HG03432 (cell line): ENCODE results near the gene AGTR1.

Source experiments
- ATAC-seq: cut with Tn5 transposase; IDR thresholded peaks from one replicate; pipeline ENCODE4 v1.9.1; 2021; ENCODE audit warnings: mild to moderate bottlenecking, moderate library complexity; ENCODE audit not compliant: unreplicated experiment

AGTR1 gene

DNA sequence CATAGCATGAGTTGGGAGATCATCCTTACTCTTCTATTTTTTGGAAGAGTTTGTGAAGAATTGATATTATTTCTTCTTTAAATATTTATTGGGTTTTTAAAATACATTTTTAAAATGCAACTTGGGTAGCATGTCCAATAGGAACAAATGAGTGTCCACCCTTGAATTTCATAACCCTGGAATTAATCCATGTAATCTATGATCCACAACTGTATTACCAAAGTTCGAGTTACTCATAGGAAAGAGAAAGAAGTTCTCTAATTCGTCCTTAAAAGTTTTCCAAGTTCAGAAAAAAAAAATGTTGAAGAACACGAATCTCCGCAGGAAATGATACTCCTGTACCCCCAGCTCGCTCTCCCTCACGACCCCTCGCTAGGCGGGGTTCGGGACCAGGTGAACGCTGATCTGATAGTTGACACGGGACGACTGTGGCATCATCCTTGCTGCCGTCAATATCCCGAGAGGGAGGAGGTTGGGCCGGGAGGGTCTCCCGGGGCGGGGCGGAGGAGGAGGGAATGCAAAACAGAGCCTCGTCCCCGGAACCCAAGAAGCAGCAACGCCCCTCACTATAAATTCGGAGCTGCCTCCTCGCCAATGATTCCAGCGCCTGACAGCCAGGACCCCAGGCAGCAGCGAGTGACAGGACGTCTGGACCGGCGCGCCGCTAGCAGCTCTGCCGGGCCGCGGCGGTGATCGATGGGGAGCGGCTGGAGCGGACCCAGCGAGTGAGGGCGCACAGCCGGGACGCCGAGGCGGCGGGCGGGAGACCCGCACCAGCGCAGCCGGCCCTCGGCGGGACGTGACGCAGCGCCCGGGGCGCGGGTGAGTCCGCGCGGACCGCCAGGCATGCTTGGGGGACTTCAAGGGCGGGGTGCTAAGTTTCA, at the start of gene AGTR1:
AGTR1 (plus strand) TSS at position 598 of the 884 bp plus-strand sequence. CDS start 43,133 bp downstream, outside the sequence.
- no peak for ATAC-seq

DNA sequence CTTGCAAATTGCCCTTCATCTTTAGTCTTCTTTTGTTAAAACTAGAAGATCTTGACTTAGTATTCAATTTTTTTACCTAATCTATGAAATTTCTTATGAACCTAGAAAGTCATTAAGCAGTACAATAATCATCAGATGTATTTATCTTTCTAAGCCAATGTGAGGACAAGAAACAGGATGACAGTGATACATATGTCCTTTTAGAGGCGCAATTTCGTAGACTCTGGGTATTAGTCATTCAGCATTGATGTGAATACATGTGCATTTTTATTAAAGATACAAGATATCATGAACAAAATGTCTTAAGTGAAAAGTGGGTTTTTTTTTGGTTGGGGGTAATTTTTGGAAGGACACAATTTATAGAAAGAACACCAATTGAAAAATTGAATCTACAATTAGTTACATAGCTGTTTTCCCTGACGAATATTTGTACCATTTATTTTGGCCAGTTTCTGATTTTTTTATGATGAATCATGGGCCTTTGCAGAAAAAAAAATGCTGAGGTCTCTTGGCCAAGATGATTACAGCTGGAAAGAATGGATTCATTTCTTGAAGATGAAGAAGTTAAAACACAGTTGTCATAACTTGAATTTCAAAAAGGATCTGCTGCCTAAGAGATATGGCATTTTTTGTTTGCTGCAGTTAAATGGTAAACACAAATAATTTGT, 48.9 kb upstream of the AGTR1 start:
- ATAC-seq, result no peak

DNA sequence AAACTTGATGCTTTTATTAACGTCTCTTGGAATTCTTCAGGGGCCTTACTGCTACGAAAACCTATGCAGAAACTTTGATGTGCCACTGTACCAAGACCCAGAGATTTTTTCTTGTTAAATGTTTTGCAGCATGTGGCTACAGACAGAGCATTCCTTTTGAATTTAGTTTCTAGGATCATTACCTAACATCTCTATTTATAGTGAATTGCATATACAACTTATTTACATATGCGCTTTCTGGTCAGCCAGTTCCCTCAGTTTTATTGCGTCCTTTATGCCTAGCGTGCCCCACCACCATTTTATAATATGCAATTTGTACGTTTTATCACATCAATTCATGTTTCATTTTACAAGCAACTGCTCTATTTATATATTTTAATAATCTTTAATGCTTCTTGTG, 46.2 kb upstream of the AGTR1 start:
- ATAC-seq, result no peak

DNA sequence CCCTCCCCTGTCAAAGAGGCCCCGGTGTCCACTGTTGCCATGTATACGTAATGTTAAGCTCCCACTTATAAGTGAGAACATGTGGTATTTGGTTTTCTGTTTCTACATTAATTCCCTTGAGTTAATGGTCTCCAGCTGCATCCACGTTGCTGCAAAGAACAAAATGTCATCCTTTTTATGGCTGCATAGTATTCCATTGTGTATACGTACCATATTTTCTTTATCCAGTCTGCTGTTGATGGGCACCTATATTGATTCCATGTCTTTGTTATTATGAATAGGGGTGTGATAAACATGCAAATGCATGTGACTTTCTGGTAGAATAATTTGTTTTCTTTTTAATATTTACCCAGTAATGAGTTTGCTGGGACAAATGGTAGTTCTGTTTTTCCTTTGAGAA, 43.3 kb upstream of the AGTR1 start:
- no peak for ATAC-seq

DNA sequence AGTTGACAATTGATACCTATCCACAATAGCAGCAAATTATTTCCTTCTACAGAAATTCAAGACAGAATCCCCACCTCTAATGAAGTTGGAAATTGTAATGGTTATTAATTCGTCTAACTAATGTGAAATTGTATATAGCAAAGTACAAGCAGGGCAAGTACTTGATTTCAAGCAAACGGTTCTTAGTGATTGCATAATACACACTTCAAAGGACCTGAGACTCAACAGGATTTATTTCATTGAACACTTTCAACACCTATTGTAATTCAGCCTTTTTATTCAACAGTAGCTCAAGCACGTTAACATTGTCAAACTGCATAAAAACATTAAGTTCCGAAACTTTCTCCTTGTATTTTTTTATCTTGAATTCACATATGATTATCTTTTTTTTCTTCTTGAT, 40.2 kb upstream of the AGTR1 start:
- ATAC-seq, result no peak

DNA sequence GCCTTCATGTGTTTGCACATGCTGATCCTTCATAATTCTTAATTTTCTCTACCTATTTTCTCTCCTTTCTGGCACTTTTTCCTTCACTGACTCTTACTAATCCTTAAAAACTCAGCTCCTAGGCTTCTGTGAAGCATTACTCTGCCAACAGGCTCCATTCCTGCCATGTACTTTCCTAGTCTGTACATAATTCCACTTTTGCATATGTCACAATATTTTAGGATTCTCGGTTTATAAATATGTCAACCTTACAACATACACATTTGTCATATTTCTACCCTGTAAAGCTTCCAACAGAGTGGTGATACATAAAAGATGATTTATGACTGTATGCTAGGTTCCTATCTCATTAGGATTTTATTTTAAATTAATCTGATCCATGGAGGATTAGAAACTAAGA, 38.2 kb upstream of the AGTR1 start:
- ATAC-seq, result no peak

DNA sequence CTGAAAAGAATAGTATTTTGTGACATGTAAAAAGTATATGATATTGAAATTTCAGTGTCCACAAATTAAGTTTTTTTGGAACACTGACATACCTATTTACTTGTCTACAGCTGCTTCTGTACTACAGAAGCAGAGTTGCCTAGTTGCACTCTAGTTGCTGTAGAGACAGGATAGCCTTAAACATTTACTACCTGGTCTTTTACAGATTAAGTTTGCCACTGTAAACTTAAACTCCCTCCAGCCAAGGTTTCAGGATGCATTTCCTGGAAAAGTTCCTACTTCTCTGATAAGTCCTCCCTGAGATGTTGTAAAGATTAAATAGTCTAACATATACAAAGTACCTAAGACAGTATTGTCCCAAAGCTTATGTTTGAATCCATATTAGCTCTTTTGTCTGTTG, 17.4 kb upstream of the AGTR1 start:
- ATAC-seq, result no peak

DNA sequence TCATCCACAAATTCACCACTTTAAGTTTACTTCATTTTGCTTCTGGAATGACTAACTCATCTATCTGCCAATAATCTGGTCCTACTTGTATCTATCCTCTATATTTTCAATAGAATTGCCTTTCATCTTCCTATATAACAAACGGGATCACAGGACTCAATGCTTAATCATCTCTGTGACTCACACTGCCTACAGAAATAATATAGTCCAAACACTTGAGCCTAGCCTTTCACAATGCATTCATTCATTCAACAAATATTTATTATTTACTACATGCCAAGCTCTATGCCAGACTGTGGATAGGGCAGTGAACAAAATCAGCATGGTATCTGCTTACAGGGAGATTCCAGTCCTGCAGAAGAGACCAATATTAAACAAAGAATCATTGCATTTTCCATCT, 16.6 kb upstream of the AGTR1 start:
- ATAC-seq, result no peak

DNA sequence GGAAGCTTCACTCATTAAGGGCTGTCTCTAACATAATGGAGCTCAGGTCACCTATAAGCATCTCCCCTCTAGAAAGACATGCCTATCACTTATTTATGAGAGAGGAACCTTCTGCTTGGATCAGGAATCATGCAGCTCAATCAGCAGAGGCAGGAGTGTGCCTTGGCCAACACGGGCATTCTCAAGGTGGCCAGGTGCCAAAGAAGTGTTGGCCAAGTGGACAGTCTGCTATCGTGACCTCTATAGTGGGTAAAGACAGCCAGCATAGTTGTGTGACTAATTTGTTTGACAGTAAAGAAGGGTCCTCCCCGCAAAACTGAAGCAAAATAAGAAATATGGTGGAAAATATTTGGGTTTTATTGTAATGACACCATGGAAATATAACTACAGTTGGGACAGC, 14.7 kb upstream of the AGTR1 start:
- no peak for ATAC-seq

DNA sequence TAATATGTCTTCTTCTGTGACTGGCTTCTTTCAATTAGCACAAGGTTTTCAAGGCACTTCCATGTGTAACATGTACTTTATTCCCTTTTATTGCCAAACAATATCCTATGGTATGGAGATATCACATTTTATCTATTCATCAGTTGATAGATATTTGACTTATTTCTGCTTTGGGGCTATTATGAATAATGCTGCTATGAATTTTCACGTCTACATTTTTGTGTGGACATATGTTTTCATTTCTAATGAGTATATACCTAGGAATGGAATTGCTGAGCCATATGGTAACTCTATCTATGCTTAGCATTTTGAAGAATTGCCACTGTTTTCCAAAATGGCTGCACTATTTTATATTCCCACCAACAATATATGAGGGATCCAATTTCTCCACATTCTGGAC, 3.6 kb upstream of the AGTR1 start:
- no peak for ATAC-seq

DNA sequence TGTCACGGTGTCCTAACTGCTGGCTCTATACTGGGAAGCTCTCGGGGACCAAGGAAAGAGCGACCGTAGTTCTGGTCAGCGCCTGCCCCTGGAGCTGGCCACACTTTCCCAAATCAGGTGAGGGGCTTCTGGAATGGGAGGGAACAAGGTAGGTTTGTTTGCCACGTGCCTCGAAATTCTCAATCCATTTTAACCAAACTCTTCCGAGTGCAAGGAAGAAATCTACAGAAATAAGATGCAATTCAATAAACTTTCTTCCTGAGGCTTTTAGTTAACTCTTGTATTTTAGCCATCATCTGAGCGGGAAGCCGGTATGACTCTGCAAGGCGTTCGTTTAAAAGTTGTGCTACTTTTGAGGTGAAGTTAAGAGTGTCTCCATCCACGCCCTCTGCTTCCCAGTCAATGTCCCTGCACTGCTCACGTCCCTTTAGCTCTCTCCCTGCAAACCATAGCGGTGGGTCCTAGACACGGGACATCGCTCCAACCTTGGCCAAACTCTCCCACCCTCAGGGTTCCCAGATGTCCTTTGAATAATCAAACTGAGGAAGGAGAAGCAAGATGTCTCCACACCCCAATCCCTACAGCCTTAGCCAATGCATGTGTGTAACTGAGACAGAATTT, 597 bp downstream of the AGTR1 start:
- no peak for ATAC-seq

DNA sequence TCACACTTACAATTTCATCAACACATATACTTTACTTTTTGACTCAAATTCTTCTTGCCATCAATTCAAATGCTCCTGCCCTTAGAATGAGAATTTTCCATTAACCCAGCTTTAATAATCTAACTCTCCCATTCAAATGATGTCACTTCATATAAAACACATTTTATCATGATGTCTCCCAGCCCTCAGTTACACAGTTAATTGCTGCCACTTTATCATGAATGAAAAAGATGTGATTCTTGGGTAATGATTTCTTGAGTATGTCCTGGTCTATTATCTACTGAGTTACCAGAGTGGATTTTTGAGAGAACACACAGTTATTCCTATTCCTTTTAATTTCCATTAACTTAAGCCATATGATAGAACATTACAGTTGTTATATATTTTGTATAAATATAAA, 7.6 kb downstream of the AGTR1 start:
- no peak for ATAC-seq

DNA sequence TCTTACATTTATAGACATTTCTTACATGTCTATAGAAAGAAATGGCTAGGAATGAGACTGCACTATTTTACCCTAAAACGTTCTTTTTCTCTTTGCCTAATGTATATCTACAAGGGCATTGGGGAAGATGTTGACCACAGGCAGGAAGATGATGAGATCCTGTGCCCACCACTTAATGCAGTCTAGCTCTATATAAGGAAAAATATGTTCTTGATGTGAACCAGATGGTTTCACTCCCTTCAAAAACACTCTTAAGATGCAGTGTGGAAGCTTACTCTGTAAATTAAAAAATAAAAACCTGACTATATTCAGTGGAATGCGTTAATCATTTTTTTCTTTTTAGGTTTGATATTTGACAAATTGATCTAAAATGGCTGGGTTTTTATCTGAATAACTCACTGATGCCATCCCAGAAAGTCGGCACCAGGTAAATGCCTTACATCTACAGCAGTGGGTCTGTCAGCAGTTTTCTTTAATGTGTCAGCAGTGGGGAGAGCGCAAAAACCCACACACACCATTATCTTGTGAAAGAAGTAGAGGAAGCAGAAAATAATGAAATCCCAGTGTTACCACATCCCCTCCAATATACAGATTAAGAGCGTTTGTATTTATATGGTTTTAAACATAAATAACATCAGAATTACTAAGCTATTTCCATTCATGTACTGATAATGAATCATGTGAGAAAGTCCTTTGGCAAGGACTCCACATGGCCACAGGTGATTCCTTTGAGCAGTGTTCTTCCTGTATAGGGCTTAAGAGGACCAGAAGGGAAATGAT, 10.1 kb downstream of the AGTR1 start:
- ATAC-seq, result no peak

DNA sequence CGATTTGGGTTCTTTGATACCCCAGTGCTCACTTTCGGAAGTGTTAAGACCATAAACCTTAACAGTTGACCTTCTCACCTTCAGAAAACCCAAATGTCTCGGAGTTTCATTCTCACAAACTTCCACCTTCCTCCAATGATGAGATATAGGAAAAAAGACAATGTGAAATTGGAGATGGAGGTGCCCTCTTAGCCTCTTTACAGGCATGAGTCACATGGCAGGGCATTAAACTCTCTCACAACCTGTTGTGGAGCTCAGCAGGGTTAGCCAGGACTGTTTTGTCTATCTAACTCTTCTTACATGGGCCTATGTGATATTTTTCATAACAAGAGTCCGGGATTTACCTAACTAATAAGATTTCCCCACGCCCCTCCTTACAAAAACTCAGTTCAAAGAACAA, 10.7 kb downstream of the AGTR1 start:
- ATAC-seq, result no peak

DNA sequence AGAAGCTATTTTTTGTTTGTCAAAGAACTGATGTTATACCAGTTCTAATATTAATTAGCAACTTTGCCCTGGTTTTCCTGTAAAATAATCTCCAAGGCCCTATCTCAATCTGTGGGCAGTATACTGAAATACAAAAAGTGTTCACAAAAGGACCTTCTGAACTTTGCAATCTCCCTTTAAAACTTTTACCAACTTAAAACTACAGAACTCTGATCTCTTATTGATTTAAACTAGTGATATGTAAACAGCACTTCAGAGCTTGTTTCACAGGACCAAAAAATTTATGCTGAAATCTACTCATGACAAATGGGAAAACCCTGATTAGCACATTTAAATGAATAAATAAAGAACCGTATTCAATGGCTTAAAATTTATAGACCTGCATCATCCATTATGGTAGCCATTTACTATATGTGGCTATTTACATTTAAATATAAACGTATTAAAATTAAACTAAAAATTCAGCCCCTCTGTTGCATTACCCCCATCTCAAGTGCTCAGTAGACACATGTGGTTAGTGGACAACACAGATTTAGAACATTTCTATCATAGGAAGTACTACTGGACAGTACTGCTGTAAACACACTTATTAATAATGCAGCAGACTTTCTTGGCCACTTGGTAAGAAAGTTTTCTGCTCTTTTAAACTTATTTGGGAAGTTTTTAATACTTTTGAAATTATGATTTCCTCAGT, 12.0 kb downstream of the AGTR1 start:
- ATAC-seq, result no peak

DNA sequence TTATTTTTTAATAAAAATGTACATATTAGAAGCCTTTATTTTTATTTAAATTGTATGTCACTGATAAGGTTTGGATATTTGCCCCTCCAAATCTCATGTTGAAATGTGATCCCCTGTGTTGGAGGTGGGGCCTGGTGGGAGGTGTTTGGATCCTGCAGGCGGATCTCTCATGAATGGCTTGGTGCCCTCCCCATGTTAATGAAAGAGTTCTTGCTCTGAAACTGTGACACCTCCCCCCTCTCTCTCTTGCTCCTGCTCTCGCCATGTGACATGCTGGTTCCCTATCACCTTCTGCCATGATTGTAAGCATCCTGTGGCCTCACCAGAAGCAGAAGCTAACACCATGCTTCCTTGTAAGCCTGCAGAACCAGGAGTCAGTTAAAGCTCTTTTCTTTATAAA, 13.0 kb downstream of the AGTR1 start:
- no peak for ATAC-seq

DNA sequence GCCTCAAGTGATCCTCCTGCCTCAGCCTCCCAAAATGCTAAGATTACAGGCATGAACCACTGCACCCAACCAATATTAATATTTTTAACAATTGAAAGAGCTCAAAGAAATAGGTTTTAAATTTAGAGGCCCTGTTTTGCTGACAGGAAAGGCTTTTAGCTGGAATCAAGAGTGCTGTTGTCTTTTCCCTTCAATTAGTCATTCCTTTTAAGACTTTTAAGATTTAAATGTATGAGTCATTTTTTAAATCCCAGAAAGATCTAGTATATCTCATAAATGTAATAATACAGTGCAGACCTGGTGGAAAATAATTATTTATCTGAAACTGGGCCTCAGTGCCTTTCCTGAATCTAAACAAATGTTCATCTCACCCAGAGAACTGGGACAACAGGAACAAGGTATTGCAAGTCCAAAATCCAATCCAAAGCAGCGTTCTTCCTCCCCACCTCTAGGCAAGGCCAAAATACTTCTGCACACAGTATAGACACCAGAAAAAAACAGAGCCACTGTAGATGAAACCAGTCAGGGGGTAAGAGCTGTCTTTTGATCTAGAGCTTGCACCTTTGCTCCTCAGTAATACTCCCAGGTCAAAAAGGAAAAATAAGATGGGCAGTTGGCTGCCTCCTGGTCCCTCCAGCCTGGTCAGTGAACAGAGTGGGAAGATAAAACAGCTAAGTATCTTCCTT, 14.4 kb downstream of the AGTR1 start:
- no peak for ATAC-seq

DNA sequence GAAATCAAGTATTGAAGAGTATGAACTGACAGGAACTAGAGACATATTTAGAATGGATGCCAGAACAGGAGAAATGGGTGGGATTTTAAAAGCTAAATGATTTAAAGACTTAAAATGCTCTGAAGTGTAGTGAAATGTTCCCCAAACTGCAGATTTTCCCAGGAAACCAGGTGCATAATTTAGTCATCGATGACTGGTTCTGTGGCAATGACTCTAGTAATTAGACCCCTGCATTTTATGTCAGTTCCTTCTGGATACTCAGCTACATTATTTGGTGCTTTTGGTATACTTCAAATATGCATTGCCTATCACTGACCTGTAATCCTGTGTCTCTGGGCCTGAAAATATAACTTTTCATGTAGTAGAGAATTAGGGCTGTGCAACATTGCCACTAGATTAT, 16.8 kb downstream of the AGTR1 start:
- ATAC-seq, result no peak

DNA sequence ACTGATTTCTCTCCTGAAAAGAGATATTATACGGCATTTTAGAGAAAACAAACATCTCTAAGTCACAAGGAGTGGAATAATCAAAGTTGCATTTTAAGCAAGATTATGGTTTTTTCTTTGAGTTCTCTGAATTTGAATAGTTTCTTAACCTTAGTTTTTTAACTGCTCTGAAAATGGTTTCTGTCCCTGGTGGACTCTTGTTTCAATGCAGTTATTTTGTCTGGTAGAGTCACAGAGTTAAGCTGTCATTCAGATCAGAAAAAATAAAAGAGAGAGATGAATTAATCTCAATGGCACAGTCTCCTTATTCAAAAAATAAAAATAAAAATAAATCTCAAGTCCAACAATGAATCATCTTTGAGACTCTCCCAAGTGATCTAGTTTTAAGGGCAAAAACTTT, 19.0 kb downstream of the AGTR1 start:
- no peak for ATAC-seq
